ENCODE measurements around the gene FLRT1.

FLRT1 gene

DNA sequence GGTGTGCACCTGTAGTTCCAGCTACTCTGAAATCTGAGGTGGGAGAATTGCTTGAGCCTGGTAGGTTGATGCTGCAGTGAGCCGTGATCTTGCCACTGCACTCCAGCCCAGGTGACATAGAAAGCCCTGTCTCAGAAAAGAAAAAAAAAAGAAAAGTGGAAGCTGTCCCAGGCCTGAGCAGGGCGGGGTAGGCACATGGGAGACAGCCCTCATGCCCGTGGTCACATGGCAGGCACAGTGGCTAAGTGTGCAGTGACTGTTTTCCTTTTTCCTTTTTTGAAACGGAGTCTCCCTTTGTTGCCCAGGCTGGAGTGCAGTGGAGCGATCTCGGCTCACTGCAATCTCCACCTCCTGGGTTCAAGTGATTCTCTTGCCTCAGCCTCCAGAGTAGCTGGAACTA is 41.7 kb upstream of the FLRT1 start:
- DNase-seq (ENCODE audit: extremely low spot score), result no peak
- TF ChIP-seq, protein P1, sequence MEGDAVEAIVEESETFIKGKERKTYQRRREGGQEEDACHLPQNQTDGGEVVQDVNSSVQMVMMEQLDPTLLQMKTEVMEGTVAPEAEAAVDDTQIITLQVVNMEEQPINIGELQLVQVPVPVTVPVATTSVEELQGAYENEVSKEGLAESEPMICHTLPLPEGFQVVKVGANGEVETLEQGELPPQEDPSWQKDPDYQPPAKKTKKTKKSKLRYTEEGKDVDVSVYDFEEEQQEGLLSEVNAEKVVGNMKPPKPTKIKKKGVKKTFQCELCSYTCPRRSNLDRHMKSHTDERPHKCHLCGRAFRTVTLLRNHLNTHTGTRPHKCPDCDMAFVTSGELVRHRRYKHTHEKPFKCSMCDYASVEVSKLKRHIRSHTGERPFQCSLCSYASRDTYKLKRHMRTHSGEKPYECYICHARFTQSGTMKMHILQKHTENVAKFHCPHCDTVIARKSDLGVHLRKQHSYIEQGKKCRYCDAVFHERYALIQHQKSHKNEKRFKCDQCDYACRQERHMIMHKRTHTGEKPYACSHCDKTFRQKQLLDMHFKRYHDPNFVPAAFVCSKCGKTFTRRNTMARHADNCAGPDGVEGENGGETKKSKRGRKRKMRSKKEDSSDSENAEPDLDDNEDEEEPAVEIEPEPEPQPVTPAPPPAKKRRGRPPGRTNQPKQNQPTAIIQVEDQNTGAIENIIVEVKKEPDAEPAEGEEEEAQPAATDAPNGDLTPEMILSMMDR (IDR thresholded peaks at IDR 0.05; ENCODE audit: control extremely low read depth, extremely low read depth, low read depth, missing control alignments), result no peak
- CTCF ChIA-PET, result interaction anchor here (3.0 kb wide), 1 partner anchor 155 kb away, joined by 11 read pairs; no protein-coding TSS in a partner anchor
- POLR2A ChIA-PET, result interaction anchor here (0.7 kb wide), 1 partner anchor 592 kb away, joined by 3 read pairs; no protein-coding TSS in a partner anchor

DNA sequence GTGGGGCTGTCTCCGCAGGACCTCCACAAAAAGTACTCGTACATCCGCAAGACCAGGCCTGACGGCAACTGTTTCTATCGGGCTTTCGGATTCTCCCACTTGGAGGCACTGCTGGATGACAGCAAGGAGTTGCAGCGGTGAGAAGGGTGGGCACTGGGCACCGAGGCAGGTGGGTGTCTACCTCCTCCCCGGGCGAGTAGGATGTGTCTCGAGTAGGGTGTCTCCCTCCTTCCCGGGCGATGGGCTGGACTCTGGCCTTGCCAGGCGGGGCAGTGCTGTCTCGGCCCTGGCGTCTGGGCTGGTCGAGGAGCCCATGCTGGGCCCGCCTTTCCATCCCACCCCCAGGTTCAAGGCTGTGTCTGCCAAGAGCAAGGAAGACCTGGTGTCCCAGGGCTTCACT is 39.2 kb upstream of the FLRT1 start:
- ChIA-PET CTCF (interaction anchor here (3.0 kb wide), 1 partner anchor 153 kb away, joined by 11 read pairs; no protein-coding TSS in a partner anchor), POLR2A (interaction anchor here (0.6 kb wide), 1 partner anchor 20 kb away, joined by 4 read pairs; no protein-coding TSS in a partner anchor)
- no peak for DNase-seq (ENCODE audit: extremely low spot score)
- TF ChIP-seq, protein P1 (IDR thresholded peaks at IDR 0.05; ENCODE audit: control extremely low read depth, extremely low read depth, low read depth, missing control alignments), result no peak

DNA sequence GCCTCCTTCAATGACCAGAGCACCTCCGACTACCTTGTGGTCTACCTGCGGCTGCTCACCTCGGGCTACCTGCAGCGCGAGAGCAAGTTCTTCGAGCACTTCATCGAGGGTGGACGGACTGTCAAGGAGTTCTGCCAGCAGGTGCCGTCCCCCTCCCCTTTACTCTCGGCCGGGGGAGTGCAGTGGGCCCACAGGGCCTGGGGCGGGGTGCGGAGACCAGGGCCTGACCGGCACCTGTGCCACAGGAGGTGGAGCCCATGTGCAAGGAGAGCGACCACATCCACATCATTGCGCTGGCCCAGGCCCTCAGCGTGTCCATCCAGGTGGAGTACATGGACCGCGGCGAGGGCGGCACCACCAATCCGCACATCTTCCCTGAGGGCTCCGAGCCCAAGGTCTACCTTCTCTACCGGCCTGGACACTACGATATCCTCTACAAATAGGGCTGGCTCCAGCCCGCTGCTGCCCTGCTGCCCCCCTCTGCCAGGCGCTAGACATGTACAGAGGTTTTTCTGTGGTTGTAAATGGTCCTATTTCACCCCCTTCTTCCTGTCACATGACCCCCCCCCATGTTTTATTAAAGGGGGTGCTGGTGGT is 38.5 kb upstream of the FLRT1 start:
- POLR2A ChIA-PET, result no interaction called here
- no peak for DNase-seq (ENCODE audit: extremely low spot score)
- CTCF ChIA-PET, result interaction anchor here (1.1 kb wide), 1 partner anchor 275 kb away, joined by 3 read pairs; no protein-coding TSS in a partner anchor
- TF ChIP-seq, protein P1 (IDR thresholded peaks at IDR 0.05; ENCODE audit: control extremely low read depth, extremely low read depth, low read depth, missing control alignments), result no peak

DNA sequence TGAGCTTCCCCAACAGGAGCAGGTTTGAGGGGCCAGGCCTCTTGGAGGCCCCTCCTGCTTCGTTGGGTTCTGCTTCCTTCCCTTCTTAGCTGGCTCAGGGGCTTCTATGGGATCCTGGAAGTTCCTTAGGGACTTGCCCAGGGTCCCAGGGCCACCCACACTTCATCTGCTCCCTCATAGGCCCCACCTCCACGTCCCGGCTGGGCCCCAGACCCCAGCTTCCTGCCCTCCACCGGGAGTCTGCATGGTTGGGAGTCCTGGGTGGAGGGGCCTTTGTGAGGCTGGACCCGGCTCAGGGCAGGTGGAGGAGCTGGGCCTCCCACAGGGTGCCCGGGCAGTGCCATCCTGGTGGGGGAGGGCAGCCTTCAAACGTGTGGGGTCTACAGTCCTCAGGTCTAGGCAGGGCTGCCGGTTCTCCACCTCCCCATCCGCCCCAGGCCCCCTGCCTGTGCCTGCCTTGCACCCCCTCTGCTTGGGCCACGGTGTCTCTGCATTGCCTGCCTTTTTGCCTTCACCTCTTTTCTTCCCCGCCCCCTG is 37.9 kb upstream of the FLRT1 start:
- CTCF ChIA-PET, result interaction anchor here (0.7 to 1.1 kb wide), 2 partner anchors 9 to 276 kb away, joined by 3 read pairs; no protein-coding TSS in a partner anchor
- TF ChIP-seq, protein P1 (IDR thresholded peaks at IDR 0.05; ENCODE audit: control extremely low read depth, extremely low read depth, low read depth, missing control alignments), result no peak
- POLR2A ChIA-PET, result no interaction called here
- DNase-seq (ENCODE audit: extremely low spot score), result no peak

DNA sequence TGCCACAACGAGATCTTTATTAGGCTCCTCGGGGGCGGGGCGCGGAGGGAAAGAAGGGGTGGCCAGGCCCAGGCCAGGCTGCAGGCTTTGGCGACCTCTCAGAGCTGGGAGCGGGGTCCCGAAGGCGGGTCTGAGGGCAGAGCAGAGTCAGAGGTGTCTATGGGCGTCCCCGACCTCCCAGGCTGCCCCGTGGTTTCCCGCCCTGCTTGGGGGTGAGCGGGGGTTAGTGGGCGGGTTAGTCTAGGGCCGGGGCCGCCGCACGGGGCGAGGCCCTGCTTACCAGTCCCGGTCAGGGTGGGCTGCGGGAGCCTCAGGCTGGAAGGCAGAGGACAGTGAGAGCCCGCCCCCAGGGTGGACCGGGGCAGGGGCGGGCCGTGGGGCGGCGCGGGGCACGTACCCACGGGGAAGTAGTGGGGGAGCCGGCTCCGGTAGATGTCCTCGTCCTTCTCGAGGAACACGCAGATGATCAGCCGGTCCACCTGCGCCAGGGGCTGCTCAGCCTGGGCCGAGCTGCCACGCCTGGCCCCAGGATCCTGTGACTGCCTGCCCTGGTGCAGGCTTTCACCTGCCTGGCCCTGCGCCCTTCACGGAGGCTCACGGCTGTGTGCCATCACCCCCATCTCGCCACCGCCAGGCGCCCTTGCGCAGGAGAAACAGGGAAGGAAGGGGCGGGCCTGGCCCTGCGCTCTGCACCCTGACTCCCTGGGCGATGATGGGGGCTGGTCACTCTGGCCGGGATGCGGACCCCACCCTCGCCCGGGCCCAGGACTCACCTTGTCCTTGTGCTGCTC is 37.0 kb upstream of the FLRT1 start:
- POLR2A ChIA-PET, result no interaction called here
- CTCF ChIA-PET, result interaction anchor here (0.7 to 4.6 kb wide), 13 partner anchors 8 to 304 kb away, joined by 3 to 135 read pairs (median 5); partner anchors contain the start of gene ESRRA

More for the DNA sequence above, 37.0 kb upstream of the FLRT1 start:
- TF ChIP-seq, protein P1 (IDR thresholded peaks at IDR 0.05; ENCODE audit: control extremely low read depth, extremely low read depth, low read depth, missing control alignments), result no peak
- DNase-seq (ENCODE audit: extremely low spot score), result no peak
